ENCODE data around the gene DSCAML1. TPM values are rescaled to one million over a fixed set of nuclear protein-coding genes. Genes with fewer than 3 reads are reported as not detected.

The DSCAML1 gene
- total and polyA plus RNA-seq, 2 of the 8 experiments (the other 6 are each of a cell fraction or from before 2014, with no cell fraction given): 0.19 to 0.24 TPM

DNA sequence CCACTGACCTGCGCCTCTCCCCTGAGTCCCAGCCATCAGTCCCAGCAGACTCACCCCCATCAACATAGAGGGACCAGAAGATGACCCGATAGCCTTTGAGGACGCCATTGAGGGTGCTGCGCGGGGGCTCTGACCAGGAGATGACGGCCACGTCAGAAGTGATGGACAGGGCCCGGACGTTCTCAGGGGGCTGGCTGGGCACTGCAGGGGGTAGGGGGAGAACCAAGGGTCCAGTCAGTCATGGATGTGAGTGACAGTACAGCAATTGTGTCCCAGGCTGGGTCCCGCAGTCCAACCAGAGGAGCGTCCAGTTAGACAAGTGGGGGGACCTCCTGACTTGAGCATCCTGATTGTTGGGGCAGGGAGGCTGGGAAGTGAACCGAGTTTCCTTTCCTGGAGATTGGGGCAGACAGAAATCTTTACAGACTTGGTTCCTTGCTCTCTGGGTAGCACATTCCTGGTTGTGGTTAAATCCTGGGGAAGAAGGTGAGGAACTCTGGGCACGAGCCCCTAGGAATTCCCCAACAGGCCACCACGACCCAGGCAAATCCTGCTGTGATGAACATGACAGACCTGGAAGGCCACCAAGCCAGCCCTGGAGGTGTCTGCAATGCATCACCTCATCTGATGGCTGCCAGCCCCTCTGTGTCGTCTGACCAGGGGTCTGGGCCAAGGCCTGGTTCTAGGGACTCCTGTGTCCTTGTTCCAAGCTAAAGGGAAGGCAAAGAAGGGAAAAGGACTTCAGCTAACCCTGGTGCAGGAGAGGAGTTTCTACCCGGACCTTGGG is 335.4 kb downstream of the DSCAML1 start (continued):
- TF ChIP-seq EZH2 (IDR thresholded peaks at IDR 0.05; ENCODE audit: low read depth, low read length, severe bottlenecking): no peak

Data from H1 (cell line).